Endothelial cell of umbilical vein (primary cell): ENCODE results near the gene PLG. TPM values are rescaled to one million over a fixed set of nuclear protein-coding genes. Genes with fewer than 3 reads are reported as not detected.

Experiments
- BruUV-seq: library from RNA; stranded (reverse); fragments of 400-500 nt; replicated peaks from 2 replicates; lab custom pipeline; 2021; lab: Mats Ljungman, UMichigan
- CTCF ChIA-PET: fragments of 300-600, 350-600 bp; sonication (Branson Sonifier 250); formaldehyde crosslinking; loops from one replicate; lab custom pipeline; 2021; ENCODE audit warnings: antibody characterized with exemption, inconsistent platforms; lab: Charles Lee
- POLR2A ChIA-PET: fragments of 300-600, 350-600 bp; sonication (Branson Sonifier 250); formaldehyde crosslinking; loops from one replicate; lab custom pipeline; 2021; ENCODE audit warnings: antibody characterized with exemption, inconsistent platforms; lab: Charles Lee
- DNase-seq: peaks from one replicate; pipeline ENCODE4 v3.0.0-alpha.2; 2011; ENCODE audit warnings: low read depth, low spot score
- FAIRE-seq: peaks from 2 replicates; lab custom pipeline; 2011; peaks lifted over from hg19 to GRCh38; lab: Jason Lieb, UNC
- H2AFZ ChIP-seq: 2 replicates; pipeline ENCODE4 v1.6.0; 2012; ENCODE audit warnings: low read depth, low read length, control low read depth, inconsistent platforms
- H3K27ac ChIP-seq: 2 replicates; pipeline ENCODE4 v1.5.1; 2011; ENCODE audit warnings: low read depth, mild to moderate bottlenecking, control low read depth, low read length, moderate library complexity; ENCODE audit not compliant: insufficient read depth
- H3K27me3 ChIP-seq, 2 experiments: 2 replicates each; pipeline versions ENCODE4 v1.6.0 to v1.6.1; 2011; ENCODE audit warnings: low read length in 2 of 2, mixed read lengths in 1 of 2; ENCODE audit not compliant: control insufficient read depth in 2 of 2, insufficient read depth in 2 of 2
- H3K36me3 ChIP-seq, 2 experiments: 2 replicates in 1 of 2; 3 replicates in 1 of 2; pipeline ENCODE4 v1.5.1; 2011; ENCODE audit warnings: low read length in 2 of 2, mild to moderate bottlenecking in 1 of 2, moderate library complexity in 1 of 2; ENCODE audit not compliant: control insufficient read depth in 2 of 2, insufficient read depth in 2 of 2; ENCODE audit errors: extremely low read depth in 1 of 2
- H3K4me1 ChIP-seq: 3 replicates; pipeline ENCODE4 v1.5.1; 2011; ENCODE audit warnings: mild to moderate bottlenecking, low read length; ENCODE audit not compliant: control insufficient read depth, insufficient read depth; ENCODE audit errors: extremely low read depth
- H3K4me2 ChIP-seq: 2 replicates; pipeline ENCODE4 v1.6.1; 2011; ENCODE audit warnings: low read length, control low read depth, mixed read lengths; ENCODE audit not compliant: insufficient read depth
- H3K4me3 ChIP-seq, 3 experiments: fragments of 200-600 bp in 1 of 3; sonication (generic), shearing (Covaris generic) in 1 of 3; replicated peaks in 1 of 3; 2 replicates each; pipeline ENCODE4 v1.5.1; 2011 to 2016; ENCODE audit warnings: control low read depth in 3 of 3, low read length in 3 of 3, mild to moderate bottlenecking in 2 of 3, inconsistent platforms in 1 of 3, low read depth in 1 of 3, moderate library complexity in 1 of 3; ENCODE audit not compliant: insufficient read depth in 1 of 3
- H3K79me2 ChIP-seq: 2 replicates; pipeline ENCODE4 v1.6.0; 2012; ENCODE audit warnings: low read length, inconsistent platforms; ENCODE audit not compliant: control insufficient read depth, insufficient read depth
- H3K9ac ChIP-seq: replicated peaks from 2 replicates; pipeline ENCODE3; 2011; ENCODE audit warnings: low read length, control low read depth; ENCODE audit not compliant: insufficient read depth; ENCODE audit errors: extremely low read depth
- H3K9me1 ChIP-seq: replicated peaks from 3 replicates; pipeline ENCODE4 v1.6.0; 2011; ENCODE audit warnings: mild to moderate bottlenecking, low read length; ENCODE audit not compliant: control insufficient read depth, insufficient read depth; ENCODE audit errors: extremely low read depth
- H3K9me3 ChIP-seq: replicated peaks from 2 replicates; pipeline ENCODE4 v1.5.1; 2012; ENCODE audit warnings: low read length, inconsistent platforms; ENCODE audit not compliant: control insufficient read depth, insufficient read depth
- H4K20me1 ChIP-seq: replicated peaks from 2 replicates; pipeline ENCODE3; 2011; ENCODE audit warnings: mild to moderate bottlenecking, low read length; ENCODE audit not compliant: control insufficient read depth, insufficient read depth; ENCODE audit errors: extremely low read depth
- EZH2 ChIP-seq: IDR thresholded peaks from 2 replicates; pipeline ENCODE4 v1.6.1; 2012; ENCODE audit warnings: borderline replicate concordance, low read depth, mild to moderate bottlenecking, moderate library complexity, low read length, inconsistent platforms; ENCODE audit not compliant: severe bottlenecking
- FOS ChIP-seq: IDR thresholded peaks from 2 replicates; pipeline ENCODE4 v1.6.1; 2011; ENCODE audit warnings: mild to moderate bottlenecking, low read length, moderate library complexity, borderline replicate concordance; ENCODE audit not compliant: insufficient read depth
- GATA2 ChIP-seq: IDR thresholded peaks from 2 replicates; pipeline ENCODE4 v1.7.0; 2011; ENCODE audit warnings: low read depth, mild to moderate bottlenecking, moderate library complexity, mixed read lengths, low read length; ENCODE audit not compliant: insufficient read length, insufficient read depth
- JUN ChIP-seq: IDR thresholded peaks from 2 replicates; pipeline ENCODE4 v1.6.1; 2011; ENCODE audit warnings: borderline replicate concordance, low read depth; ENCODE audit not compliant: insufficient read length, insufficient read depth
- MYC ChIP-seq: IDR thresholded peaks from one replicate; pipeline ENCODE4 v1.6.1; 2011; ENCODE audit warnings: mild to moderate bottlenecking, low read depth, low read length
- POLR2A ChIP-seq: IDR thresholded peaks from 2 replicates; pipeline ENCODE4 v1.6.1; 2012; ENCODE audit warnings: low read depth, mild to moderate bottlenecking, control low read depth, low read length
- POLR2AphosphoS5 ChIP-seq: IDR thresholded peaks from 2 replicates; pipeline ENCODE4 v1.6.1; 2012; ENCODE audit warnings: low read depth, mild to moderate bottlenecking, control low read depth, low read length, moderate library complexity; ENCODE audit not compliant: insufficient read depth
- dilution Hi-C: fragments of 300-500 bp; cut with MboI; formaldehyde crosslinking; loops from one replicate; pipeline ENCODE4 v1.15.0; 2019; ENCODE audit warnings: low sequenced_read_pairs; ENCODE audit not compliant: extremely low pct_ligation_motif_present
- intact Hi-C: fragments of 100-400 bp; cut with micrococcal nuclease; formaldehyde crosslinking; loops from one replicate; pipeline ENCODE4 v1.10.0; 2022
- polyA plus RNA-seq, 4 experiments: library from polyadenylated mRNA; depleted of rRNA in 3 of 4; stranded (reverse) in 3 of 4; unstranded in 1 of 4; fragments of >200 nt; gene quantifications; 2 replicates each; pipeline versions ENCODE4 v1.2.1 to v1.2.3, GENCODE V29; 2011 to 2012; ENCODE audit warnings: missing spikeins in 1 of 4
- total RNA-seq: library from RNA; stranded (reverse); gene quantifications from 2 replicates; pipeline ENCODE4 v1.2.3, GENCODE V29; 2021
- TF ChIP-seq, protein P1 (sequence below): IDR thresholded peaks from 2 replicates; pipeline ENCODE4 v1.6.1; 2011; ENCODE audit not compliant: insufficient read depth, insufficient read length
- TF ChIP-seq, protein P2 (sequence below), 2 donors: IDR thresholded peaks; 1 replicate in 1 of 2; 2 replicates in 1 of 2; pipeline ENCODE4 v1.5.1; 2011; ENCODE audit warnings: low read length in 2 of 2, mild to moderate bottlenecking in 2 of 2, moderate library complexity in 2 of 2, control low read depth in 1 of 2, inconsistent platforms in 1 of 2, low read depth in 1 of 2; ENCODE audit not compliant: insufficient read depth in 1 of 2; ENCODE audit errors: extremely low read depth in 1 of 2

PLG gene
- total and polyA plus RNA-seq, 2 donors (not counting 3 experiments of a cell fraction or from before 2014, with no cell fraction given): not detected

- no peak overlapping the region for H3K4me3 ChIP-seq
- no peak for TF ChIP-seq MYC
- no peak for TF ChIP-seq POLR2A
- TF ChIP-seq, protein P1, sequence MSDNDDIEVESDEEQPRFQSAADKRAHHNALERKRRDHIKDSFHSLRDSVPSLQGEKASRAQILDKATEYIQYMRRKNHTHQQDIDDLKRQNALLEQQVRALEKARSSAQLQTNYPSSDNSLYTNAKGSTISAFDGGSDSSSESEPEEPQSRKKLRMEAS: no peak
- no peak for TF ChIP-seq FOS
- no peak for TF ChIP-seq JUN
- TF ChIP-seq GATA2: no peak
- TF ChIP-seq EZH2: no peak
- no peak for TF ChIP-seq POLR2AphosphoS5
- TF ChIP-seq, protein P2, sequence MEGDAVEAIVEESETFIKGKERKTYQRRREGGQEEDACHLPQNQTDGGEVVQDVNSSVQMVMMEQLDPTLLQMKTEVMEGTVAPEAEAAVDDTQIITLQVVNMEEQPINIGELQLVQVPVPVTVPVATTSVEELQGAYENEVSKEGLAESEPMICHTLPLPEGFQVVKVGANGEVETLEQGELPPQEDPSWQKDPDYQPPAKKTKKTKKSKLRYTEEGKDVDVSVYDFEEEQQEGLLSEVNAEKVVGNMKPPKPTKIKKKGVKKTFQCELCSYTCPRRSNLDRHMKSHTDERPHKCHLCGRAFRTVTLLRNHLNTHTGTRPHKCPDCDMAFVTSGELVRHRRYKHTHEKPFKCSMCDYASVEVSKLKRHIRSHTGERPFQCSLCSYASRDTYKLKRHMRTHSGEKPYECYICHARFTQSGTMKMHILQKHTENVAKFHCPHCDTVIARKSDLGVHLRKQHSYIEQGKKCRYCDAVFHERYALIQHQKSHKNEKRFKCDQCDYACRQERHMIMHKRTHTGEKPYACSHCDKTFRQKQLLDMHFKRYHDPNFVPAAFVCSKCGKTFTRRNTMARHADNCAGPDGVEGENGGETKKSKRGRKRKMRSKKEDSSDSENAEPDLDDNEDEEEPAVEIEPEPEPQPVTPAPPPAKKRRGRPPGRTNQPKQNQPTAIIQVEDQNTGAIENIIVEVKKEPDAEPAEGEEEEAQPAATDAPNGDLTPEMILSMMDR (IDR thresholded peaks at IDR 0.05; ENCODE audit: extremely low read depth in 1 of 2, insufficient read depth in 1 of 2, low read depth in 1 of 2, low read length in 2 of 2): no peak
- H3K4me1 ChIP-seq: no peaks in the 10 kb centered on the region
- no peak overlapping the region for H3K4me2 ChIP-seq
- no peak for DNase-seq
- no peaks in the 10 kb centered on the region for H3K36me3 ChIP-seq
- H3K27me3 ChIP-seq: no peaks in the 10 kb centered on the region
- no peaks in the 10 kb centered on the region for H3K79me2 ChIP-seq
- no peak overlapping the region for H3K9ac ChIP-seq
- H3K27ac ChIP-seq: no peak overlapping the region
- ChIA-PET CTCF (no interaction called here), POLR2A (no interaction called here)
- intact Hi-C loops (no loop called here), dilution Hi-C loops (no loop called here)
- no peaks in the 10 kb centered on the region for H3K9me1 ChIP-seq
- no peak for FAIRE-seq
- no peak overlapping the region for H2AFZ ChIP-seq
- no TSS peak for BruUV-seq
- H3K9me3 ChIP-seq: no peaks in the 10 kb centered on the region
- H4K20me1 ChIP-seq: no peaks in the 10 kb centered on the region
These were observed 23.8 kb upstream of the PLG start for GRCh38 chr6:160678230-160678629.
